GM21576 (cell line): ENCODE data around the gene EPB41L4A.

Experiments
- ATAC-seq: cut with Tn5 transposase; IDR thresholded peaks from one replicate; pipeline ENCODE4 v1.9.1; 2021; ENCODE audit warnings: mild to moderate bottlenecking, moderate library complexity; ENCODE audit not compliant: unreplicated experiment

EPB41L4A gene

GRCh38 chr5:112165897-112166737, 253.0 kb downstream of the EPB41L4A start:
- no peak for ATAC-seq

GRCh38 chr5:112165399-112165798, 253.7 kb downstream of the EPB41L4A start:
- no peak for ATAC-seq

- no peak for ATAC-seq
Observed at GRCh38 chr5:112163435-112163834, 255.6 kb downstream of the EPB41L4A start.

GRCh38 chr5:112161392-112161748, 257.7 kb downstream of the EPB41L4A start:
- ATAC-seq, result no peak

- ATAC-seq, result peak; percentile 97
Observed at GRCh38 chr5:112160652-112161391, 258.3 kb downstream of the EPB41L4A start.

- no peak for ATAC-seq
Observed at GRCh38 chr5:112159435-112159834, 259.6 kb downstream of the EPB41L4A start.

- ATAC-seq, result no peak
Observed at GRCh38 chr5:112156211-112156610, 262.9 kb downstream of the EPB41L4A start.

- ATAC-seq, result no peak
Observed at GRCh38 chr5:112154940-112155686, 264.0 kb downstream of the EPB41L4A start.

- no peak for ATAC-seq
Observed at GRCh38 chr5:112149727-112150126, 269.4 kb downstream of the EPB41L4A start.

GRCh38 chr5:112146323-112147226, 272.5 kb downstream of the EPB41L4A start:
- ATAC-seq, result peak; percentile 84

- ATAC-seq, result no peak
Observed at GRCh38 chr5:112143690-112144089, 275.4 kb downstream of the EPB41L4A start.

- ATAC-seq, result no peak
Observed at GRCh38 chr5:112142769-112143270, 276.3 kb downstream of the EPB41L4A start.

GRCh38 chr5:112141582-112141981, 277.5 kb downstream of the EPB41L4A start:
- no peak for ATAC-seq

GRCh38 chr5:112138526-112138925, 280.6 kb downstream of the EPB41L4A start:
- no peak for ATAC-seq

- no peak for ATAC-seq
Observed at GRCh38 chr5:112136773-112137172, 282.3 kb downstream of the EPB41L4A start.

- ATAC-seq, result no peak
Observed at GRCh38 chr5:112127861-112128260, 291.2 kb downstream of the EPB41L4A start.

GRCh38 chr5:112126982-112127381, 292.1 kb downstream of the EPB41L4A start:
- no peak for ATAC-seq

GRCh38 chr5:112125903-112126302, 293.2 kb downstream of the EPB41L4A start:
- no peak for ATAC-seq

GRCh38 chr5:112124788-112125187, 294.3 kb downstream of the EPB41L4A start:
- ATAC-seq, result no peak

- no peak for ATAC-seq
Observed at GRCh38 chr5:112123086-112123485, 296.0 kb downstream of the EPB41L4A start.
